Measurements from ENCODE around the gene EXOC2.

DNA sequence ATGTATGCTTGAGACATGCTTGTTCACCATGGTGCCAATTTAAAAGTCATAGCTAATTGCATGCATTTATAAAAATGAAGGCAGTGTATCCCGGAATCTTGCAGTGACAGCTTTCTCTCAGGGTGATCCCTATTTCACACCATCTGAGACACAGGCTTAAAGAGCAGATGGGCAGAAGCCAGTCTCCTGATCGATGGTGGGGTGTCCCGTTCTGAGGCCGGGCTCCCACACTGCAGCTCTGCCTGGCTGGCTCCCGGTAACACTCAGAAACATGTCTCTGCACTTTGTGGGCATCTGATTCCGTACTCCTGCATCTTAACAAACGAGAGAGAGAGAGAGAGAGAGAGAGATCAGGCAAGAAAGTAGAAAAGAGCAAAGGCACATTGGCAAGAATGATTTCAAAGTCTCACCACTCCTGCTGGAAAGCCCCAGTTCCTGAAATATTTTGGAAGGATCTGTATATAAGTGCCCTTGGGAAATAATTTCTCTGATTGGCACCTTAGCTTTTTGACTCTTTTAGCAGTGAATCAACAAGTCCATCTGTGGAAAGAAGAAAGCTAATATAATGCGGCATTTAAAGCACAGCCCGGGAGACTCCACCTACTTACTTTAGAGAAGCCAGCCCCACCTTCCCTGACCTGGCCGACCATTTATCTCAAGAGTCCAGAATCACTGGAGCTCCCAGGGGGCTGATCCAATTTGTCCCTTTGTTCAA, 36.8 kb upstream of the EXOC2 start:
- no peak for TF ChIP-seq YY1 (IDR thresholded peaks at IDR 0.05; ENCODE audit: low read depth)
- no peak for TF ChIP-seq REST (IDR thresholded peaks at IDR 0.05; ENCODE audit: low read depth)
- TF ChIP-seq FOXM1 (IDR thresholded peaks at IDR 0.05; ENCODE audit: borderline replicate concordance, low read depth): no peak
- TF ChIP-seq RAD21 (IDR thresholded peaks at IDR 0.05; ENCODE audit: low read depth): no peak
- TF ChIP-seq CEBPB (IDR thresholded peaks at IDR 0.05): no peak
- TF ChIP-seq CREB1 (IDR thresholded peaks at IDR 0.05; ENCODE audit: low read depth): no peak
